HepG2 (cell line): ENCODE results near the gene MAP1B. TPM values are rescaled to one million over a fixed set of nuclear protein-coding genes. Genes with fewer than 3 reads are reported as not detected.

Experiments
- ATAC-seq: fragments of 200-7000 bp; cut with Tn5 transposase; 3 replicates; pipeline ENCODE4 v1.9.1; 2020; ENCODE audit warnings: mild to moderate bottlenecking, moderate library complexity
- BruUV-seq: library from RNA; stranded (reverse); fragments of 400-500 nt; replicated peaks from 2 replicates; lab custom pipeline; 2021; lab: Mats Ljungman, UMichigan
- CTCF ChIA-PET: fragments of 300-600 bp; formaldehyde crosslinking; extraction: SDS; loops from one replicate; lab custom pipeline; 2021; ENCODE audit warnings: low total read pairs, inconsistent platforms, low intra/inter-chr PET ratio; lab: Yijun Ruan, JAX
- POLR2A ChIA-PET: fragments of 350-600 bp; sonication (Branson Sonifier 250); formaldehyde crosslinking; loops from one replicate; lab custom pipeline; 2020; ENCODE audit warnings: antibody characterized with exemption, inconsistent platforms; lab: Yijun Ruan, JAX
- DNase-seq: peaks from one replicate; pipeline ENCODE4 v3.0.0-alpha.2; 2015; ENCODE audit warnings: low spot score
- FAIRE-seq: peaks from 3 replicates; lab custom pipeline; 2011; peaks lifted over from hg19 to GRCh38; lab: Jason Lieb, UNC
- H2AFZ ChIP-seq: one replicate; pipeline ENCODE4 v1.6.1; 2011; ENCODE audit warnings: low read length, inconsistent platforms
- H3K27ac ChIP-seq: fragments of 300-600 bp; 3 replicates; pipeline ENCODE4 v1.8.0; 2011; ENCODE audit warnings: mixed run types, mild to moderate bottlenecking, mixed read lengths, low read length, inconsistent platforms; ENCODE audit not compliant: insufficient read depth; ENCODE audit errors: extremely low read length
- H3K27me3 ChIP-seq, 2 experiments: fragments of 200-600 bp in 1 of 2; 2 replicates in 1 of 2; 3 replicates in 1 of 2; pipeline versions ENCODE4 v1.6.0 to v1.8.0; 2011; ENCODE audit warnings: low read length in 2 of 2, mild to moderate bottlenecking in 2 of 2, moderate library complexity in 2 of 2, inconsistent platforms in 1 of 2; ENCODE audit not compliant: insufficient read depth in 2 of 2, control insufficient read depth in 1 of 2
- H3K36me3 ChIP-seq, 2 experiments: fragments of 200-600 bp in 1 of 2; replicated peaks in 1 of 2; 2 replicates in 1 of 2; 3 replicates in 1 of 2; pipeline versions ENCODE4 v1.5.1 to v1.8.0; 2011; ENCODE audit warnings: low read length in 2 of 2, inconsistent platforms in 1 of 2; ENCODE audit not compliant: insufficient read depth in 2 of 2, control insufficient read depth in 1 of 2
- H3K4me1 ChIP-seq: 2 replicates; pipeline ENCODE4 v1.5.1; 2012; ENCODE audit warnings: low read length, inconsistent platforms; ENCODE audit not compliant: insufficient read depth
- H3K4me2 ChIP-seq: 2 replicates; pipeline ENCODE4 v1.6.0; 2011; ENCODE audit warnings: low read depth, low read length, inconsistent platforms
- H3K4me3 ChIP-seq, 3 experiments: fragments of 200-600 bp in 1 of 3; sonication (generic), shearing (Covaris generic) in 1 of 3; replicated peaks in 1 of 3; 2 replicates each; pipeline ENCODE4 v1.5.1; 2011 to 2016; ENCODE audit warnings: low read length in 3 of 3, inconsistent platforms in 2 of 3, low read depth in 2 of 3, mild to moderate bottlenecking in 2 of 3, control low read depth in 1 of 3, mixed read lengths in 1 of 3; ENCODE audit not compliant: insufficient read depth in 1 of 3
- H3K79me2 ChIP-seq: one replicate; pipeline ENCODE4 v1.6.1; 2011; ENCODE audit warnings: low read length, inconsistent platforms; ENCODE audit not compliant: insufficient read depth
- H3K9ac ChIP-seq: 2 replicates; pipeline ENCODE4 v1.6.0; 2011; ENCODE audit warnings: mild to moderate bottlenecking, low read depth, low read length, inconsistent platforms; ENCODE audit not compliant: insufficient read depth
- H3K9me3 ChIP-seq: 2 replicates; pipeline ENCODE4 v1.5.1; 2012; ENCODE audit warnings: mild to moderate bottlenecking, low read length
- H4K20me1 ChIP-seq: 2 replicates; pipeline ENCODE4 v1.6.0; 2011; ENCODE audit warnings: inconsistent platforms, mild to moderate bottlenecking, low read length, moderate library complexity; ENCODE audit not compliant: insufficient read depth
- FOSL1 ChIP-seq: sonication (generic); formaldehyde crosslinking; IDR thresholded peaks from 2 replicates; pipeline ENCODE4 v1.9.0; 2021; ENCODE audit warnings: missing genetic modification reagents, borderline replicate concordance
- HMG20A ChIP-seq: IDR thresholded peaks from 2 replicates; pipeline ENCODE4 v1.6.1; 2016; ENCODE audit warnings: borderline replicate concordance
- HOXA7 ChIP-seq: sonication (generic); formaldehyde crosslinking; IDR thresholded peaks from 2 replicates; pipeline ENCODE4 v1.8.1; 2022; ENCODE audit warnings: mild to moderate bottlenecking, missing genetic modification reagents, moderate library complexity
- KMT2B ChIP-seq: IDR thresholded peaks from 2 replicates; pipeline ENCODE4 v1.6.1; 2016; ENCODE audit warnings: missing genetic modification reagents, missing compliant biosample characterization
- SIX4 ChIP-seq: sonication (generic); formaldehyde crosslinking; IDR thresholded peaks from 2 replicates; pipeline ENCODE4 v1.4.0; 2020; ENCODE audit warnings: missing genetic modification reagents
- SMARCE1 ChIP-seq: fragments of 450-650 bp; IDR thresholded peaks from 2 replicates; pipeline ENCODE4 v1.6.1; 2017; ENCODE audit warnings: borderline replicate concordance
- TGIF2 ChIP-seq: IDR thresholded peaks from 2 replicates; pipeline ENCODE4 v1.6.1; 2016; ENCODE audit warnings: control low read depth, missing compliant biosample characterization
- TMF1 ChIP-seq: sonication (generic); formaldehyde crosslinking; IDR thresholded peaks from 2 replicates; pipeline ENCODE4 v1.8.1; 2022; ENCODE audit warnings: low read depth, missing genetic modification reagents
- ZBTB21 ChIP-seq: sonication (generic); formaldehyde crosslinking; IDR thresholded peaks from 2 replicates; pipeline ENCODE4 v1.4.0; 2020; ENCODE audit warnings: missing genetic modification reagents
- ZC3H13 ChIP-seq: sonication (generic); formaldehyde crosslinking; IDR thresholded peaks from 2 replicates; pipeline ENCODE4 v1.8.1; 2023; ENCODE audit warnings: mild to moderate bottlenecking, missing genetic modification reagents, moderate library complexity
- ZNF318 ChIP-seq: sonication (generic); formaldehyde crosslinking; IDR thresholded peaks from 2 replicates; pipeline ENCODE4 v1.4.0; 2020; ENCODE audit warnings: mild to moderate bottlenecking, missing genetic modification reagents
- ZNF629 ChIP-seq: sonication (generic); formaldehyde crosslinking; conservative IDR thresholded peaks from 2 replicates; pipeline ENCODE4 v1.5.0; 2020; ENCODE audit warnings: missing genetic modification reagents
- ZNF780A ChIP-seq: sonication (generic); formaldehyde crosslinking; IDR thresholded peaks from 2 replicates; pipeline ENCODE4 v1.8.0; 2022; ENCODE audit warnings: mild to moderate bottlenecking, missing genetic modification reagents, moderate library complexity
- WGBS: methylation state at CpG from one replicate; pipeline ENCODE4 v1.1.6; 2017; ENCODE audit warnings: low lambda C conversion rate; 5-methylcytosine and 5-hydroxymethylcytosine counted together
- in situ Hi-C: cut with HindIII; loops from 2 replicates; pipeline ENCODE4 v1.10.0; 2017; ENCODE audit warnings: low pct_unique_long_range_greater_than_20kb; ENCODE audit not compliant: extremely low pct_ligation_motif_present
- intact Hi-C: fragments of 100-400 bp; cut with micrococcal nuclease; formaldehyde crosslinking; loops from one replicate; pipeline ENCODE4 v1.10.0; 2022; ENCODE audit not compliant: unreplicated experiment
- polyA plus RNA-seq, 8 experiments: library from polyadenylated mRNA; depleted of rRNA in 3 of 8; stranded (reverse) in 7 of 8; unstranded in 1 of 8; fragments of >200 nt; fragmentation: Illumina TruSeq in 4 of 8; extraction: Trizol in 4 of 8; gene quantifications; 2 replicates each; pipeline versions ENCODE4 v1.2.1 to v1.2.3, GENCODE V29; 2011 to 2016; ENCODE audit warnings: low read depth in 4 of 8, missing spikeins in 1 of 8, mixed read lengths in 1 of 8; ENCODE audit not compliant: insufficient read depth in 1 of 8
- total RNA-seq, 5 experiments: library from RNA; depleted of rRNA; stranded (reverse); fragments of >200 nt; fragmentation: Illumina TruSeq; extraction: Trizol; gene quantifications; 2 replicates each; pipeline ENCODE4 v1.2.3, GENCODE V29; 2016; ENCODE audit warnings: low read depth in 1 of 5

The MAP1B gene
- total and polyA plus RNA-seq, 2 of the 13 experiments (the other 11 are each of a cell fraction or from before 2014, with no cell fraction given) = 3.3 to 6.2 TPM

- no peaks in the 10 kb centered on the region for H3K79me2 ChIP-seq
Measured at GRCh38 chr5:72206994-72207393, 99.7 kb downstream of the MAP1B start.

DNA sequence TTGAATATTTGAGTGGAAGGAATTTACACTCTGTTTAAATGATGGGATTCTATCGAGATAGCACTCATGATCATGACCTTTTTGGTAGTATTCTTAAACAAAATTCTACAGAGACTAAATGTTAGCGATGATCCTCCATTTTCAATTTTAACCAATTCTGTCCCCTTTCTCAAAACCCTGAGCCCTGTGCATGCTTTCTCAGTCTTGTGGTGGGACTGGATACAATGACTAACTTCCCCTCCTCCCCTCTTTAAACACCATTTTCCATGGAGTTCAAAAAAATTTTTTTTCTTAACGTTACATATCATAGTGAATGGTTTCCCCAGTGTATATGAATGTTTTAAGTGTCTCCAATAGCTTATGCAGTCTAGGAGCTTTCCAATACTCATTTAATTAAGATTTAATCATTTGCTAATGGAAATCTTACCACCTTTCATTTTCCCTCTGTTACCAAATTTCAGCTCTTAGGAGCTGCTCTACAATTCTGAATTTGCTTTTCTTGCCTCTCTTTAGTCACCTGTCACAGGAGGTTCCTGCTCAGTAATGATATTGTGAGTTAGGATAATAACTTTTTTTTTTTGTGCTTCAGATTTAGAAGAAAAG is 101.2 kb downstream of the MAP1B start:
- no peaks in the 10 kb centered on the region for H4K20me1 ChIP-seq
- H3K27me3 ChIP-seq = no peaks in the 10 kb centered on the region
- peaks cover 19% of the 10 kb centered on the region; the same call in 1 of the 2 replicates for H3K4me1 ChIP-seq
- no peak overlapping the region for H3K4me2 ChIP-seq
- no peaks in the 10 kb centered on the region for H3K79me2 ChIP-seq
- DNase-seq (no peak), ATAC-seq (no peak), FAIRE-seq (no peak)
- H2AFZ ChIP-seq = no peak overlapping the region
- no peak overlapping the region for H3K9ac ChIP-seq
- no peak overlapping the region for H3K4me3 ChIP-seq
- WGBS = 92% methylated on average over 3 of the region's 3 CpGs
- H3K9me3 ChIP-seq = no peaks in the 10 kb centered on the region
- POLR2A ChIA-PET = no interaction called here
- in situ Hi-C loops = no loop called here
- intact Hi-C loops = no loop called here
- H3K27ac ChIP-seq = no peak overlapping the region
- no TSS peak for BruUV-seq
- peaks cover 0 to 2% of the 10 kb centered on the region in 2 experiments; a peak in 1 of 5 replicates for H3K36me3 ChIP-seq
- CTCF ChIA-PET = no interaction called here
- no peak for TF ChIP-seq SIX4 (CRISPR knock-in tag)
- TF ChIP-seq ZBTB21 = no peak
- no peak for TF ChIP-seq KMT2B (CRISPR knock-in tag)
- TF ChIP-seq HOXA7 (CRISPR knock-in tag) = no peak
- TF ChIP-seq TMF1 (CRISPR knock-in tag) = no peak
- no peak for TF ChIP-seq ZNF318 (CRISPR knock-in tag)
- TF ChIP-seq FOSL1 (CRISPR knock-in tag) = no peak
- TF ChIP-seq HMG20A (CRISPR knock-in tag) = no peak
- no peak for TF ChIP-seq SMARCE1
- TF ChIP-seq ZNF780A (CRISPR knock-in tag) = no peak

More at GRCh38 chr5:72206994-72207393, 99.7 kb downstream of the MAP1B start:
- WGBS = 78% methylated on average over 3 of the region's 3 CpGs
- Histone ChIP-seq H3K4me2 (no peak overlapping the region), H3K27me3 (no peaks in the 10 kb centered on the region), H4K20me1 (no peaks in the 10 kb centered on the region), H3K9ac (no peak overlapping the region), H2AFZ (no peak overlapping the region), H3K27ac (no peak overlapping the region), H3K36me3 (peaks cover 0 to 2% of the 10 kb centered on the region in 2 experiments; a peak in 1 of 5 replicates), H3K4me1 (peaks cover 19% of the 10 kb centered on the region; the same call in 1 of the 2 replicates), H3K4me3 (no peak overlapping the region), H3K9me3 (no peaks in the 10 kb centered on the region)
- DNase-seq = peak; percentile 15
- BruUV-seq = no TSS peak
- CTCF ChIA-PET = no interaction called here
- intact Hi-C loops (no loop called here), in situ Hi-C loops (no loop called here)
- POLR2A ChIA-PET = no interaction called here
- TF ChIP-seq ZC3H13 = no peak
- no peak for TF ChIP-seq TGIF2
- TF ChIP-seq ZNF629 (CRISPR knock-in tag) = peak; percentile 70
- ATAC-seq = no peak
- FAIRE-seq = no peak
